ENCODE measurements around the gene PIK3R2.

GRCh38 chr19:18157465-18158063 is 4.6 kb downstream of the PIK3R2 start:
- no peak for TF ChIP-seq ZBTB33 (CRISPR knock-in tag; IDR thresholded peaks at IDR 0.05)
- no peak for TF ChIP-seq ZZZ3 (CRISPR knock-in tag; IDR thresholded peaks at IDR 0.05; ENCODE audit: borderline replicate concordance)
